Umbilical cord (tissue), 2 donors: ENCODE data around the gene TNKS1BP1. TPM values are rescaled to one million over a fixed set of nuclear protein-coding genes. Genes with fewer than 3 reads are reported as not detected.

Experiments used
- DNase-seq: peaks from one replicate; pipeline ENCODE4 v3.0.0-alpha.2; 2015; ENCODE audit warnings: low spot score
- total RNA-seq: library from RNA; depleted of rRNA; stranded (reverse); fragments of >200 nt; gene quantifications from one replicate; pipeline ENCODE4 v1.2.3, GENCODE V29; 2014; ENCODE audit warnings: low replicate concordance; ENCODE audit not compliant: insufficient read depth

TNKS1BP1 gene
- total RNA-seq, 1 donor from 2014 or later: 86.4 TPM

DNA sequence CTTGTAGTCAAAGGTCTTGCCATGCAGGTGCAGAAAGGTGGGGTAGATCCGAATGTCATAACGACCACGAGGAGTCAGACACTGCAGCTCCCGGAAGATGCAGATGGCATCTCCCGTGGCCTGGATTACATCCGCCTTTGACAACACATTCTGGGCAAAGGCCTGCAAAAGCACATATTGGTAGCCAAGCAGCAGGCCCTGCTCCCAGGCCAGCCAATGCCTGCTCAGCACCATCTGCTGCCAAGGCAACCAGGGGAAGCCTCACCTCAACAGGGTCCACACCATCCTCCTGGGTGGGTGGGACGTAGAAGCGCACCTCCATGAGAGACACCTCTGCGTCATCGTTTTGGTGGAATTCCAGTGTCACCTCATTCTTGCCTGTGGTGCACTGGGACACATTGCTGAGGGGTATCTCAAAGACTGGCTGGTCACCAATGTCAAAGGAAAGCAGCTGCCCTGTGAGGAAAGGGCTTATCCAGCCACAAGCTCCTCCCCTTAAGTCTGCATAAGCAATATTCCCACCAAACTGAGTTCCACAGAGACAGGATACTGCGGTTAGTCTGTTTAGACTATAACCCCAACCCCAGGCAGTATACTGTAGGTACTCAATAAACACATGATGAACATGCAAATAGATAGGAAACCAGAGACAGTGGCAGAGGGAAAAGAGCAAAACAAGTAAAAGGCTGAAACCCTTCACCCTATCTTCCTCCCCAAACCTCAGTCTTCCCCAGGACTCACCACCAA is 8.1 kb upstream of the TNKS1BP1 start:
- DNase-seq: no peak

DNA sequence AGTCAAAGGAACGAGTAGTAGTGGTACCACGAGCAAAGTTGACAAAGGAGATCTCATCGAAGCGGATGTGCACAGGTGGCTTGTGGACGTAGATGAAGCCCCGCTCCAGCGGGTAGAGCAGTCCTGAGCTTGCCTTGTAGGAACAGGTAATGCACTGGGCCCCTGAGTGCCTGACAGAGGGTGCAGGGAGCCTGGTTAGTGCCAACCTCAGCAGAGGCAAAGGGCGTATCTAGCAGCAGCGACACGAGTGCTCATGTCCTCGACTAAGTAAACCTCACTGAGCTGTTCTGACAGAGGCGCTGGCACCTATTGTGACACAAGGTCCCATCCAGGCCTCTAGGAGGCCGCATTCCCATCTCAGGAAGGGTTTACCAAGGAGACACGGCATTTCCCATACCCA is 7.0 kb upstream of the TNKS1BP1 start:
- DNase-seq: no peak

DNA sequence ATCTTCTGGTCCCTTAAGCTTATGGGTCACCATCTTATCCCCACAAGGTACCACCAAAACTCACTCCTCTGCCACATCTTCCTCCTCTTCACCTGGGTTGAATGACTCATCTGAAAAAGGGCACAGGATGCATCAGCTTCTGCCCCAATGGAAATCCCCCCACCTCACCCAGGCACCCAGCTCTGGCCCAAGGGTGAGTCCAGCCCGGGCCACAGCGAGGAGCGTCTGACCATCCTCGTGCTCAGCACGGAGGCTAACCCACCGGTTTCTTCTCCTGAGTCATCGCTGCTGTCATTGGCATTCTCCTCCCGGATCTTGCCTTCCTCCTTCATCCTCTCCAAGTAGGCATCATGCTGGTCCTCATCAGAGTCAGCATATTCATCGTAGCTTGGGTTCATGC is 5.3 kb upstream of the TNKS1BP1 start:
- no peak for DNase-seq

GRCh38 chr11:57327721-57328120 is 3.0 kb upstream of the TNKS1BP1 start:
- DNase-seq: no peak

GRCh38 chr11:57325735-57326048 is 940 bp upstream of the TNKS1BP1 start:
- no peak for DNase-seq

GRCh38 chr11:57324154-57324885 is 432 bp downstream of the TNKS1BP1 start:
- DNase-seq: peak; percentile 80

DNA sequence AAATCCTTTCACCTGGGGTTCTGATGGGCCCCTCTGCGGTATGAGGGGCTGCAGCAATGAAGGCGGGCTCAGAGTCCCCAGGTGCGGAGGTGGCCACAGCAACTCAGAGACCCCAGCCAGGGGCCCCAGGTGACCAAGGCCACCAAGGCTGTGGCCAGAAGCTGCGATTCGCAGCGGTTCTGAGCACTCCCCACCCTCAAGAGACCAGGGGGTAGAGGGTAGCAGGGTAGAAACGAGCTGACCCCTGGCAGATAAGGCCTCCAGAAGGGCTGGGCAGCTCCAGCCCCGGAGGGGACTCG is 948 bp downstream of the TNKS1BP1 start:
- no peak for DNase-seq

GRCh38 chr11:57323167-57323854 is 1.4 kb downstream of the TNKS1BP1 start:
- peak; percentile 47 for DNase-seq

DNA sequence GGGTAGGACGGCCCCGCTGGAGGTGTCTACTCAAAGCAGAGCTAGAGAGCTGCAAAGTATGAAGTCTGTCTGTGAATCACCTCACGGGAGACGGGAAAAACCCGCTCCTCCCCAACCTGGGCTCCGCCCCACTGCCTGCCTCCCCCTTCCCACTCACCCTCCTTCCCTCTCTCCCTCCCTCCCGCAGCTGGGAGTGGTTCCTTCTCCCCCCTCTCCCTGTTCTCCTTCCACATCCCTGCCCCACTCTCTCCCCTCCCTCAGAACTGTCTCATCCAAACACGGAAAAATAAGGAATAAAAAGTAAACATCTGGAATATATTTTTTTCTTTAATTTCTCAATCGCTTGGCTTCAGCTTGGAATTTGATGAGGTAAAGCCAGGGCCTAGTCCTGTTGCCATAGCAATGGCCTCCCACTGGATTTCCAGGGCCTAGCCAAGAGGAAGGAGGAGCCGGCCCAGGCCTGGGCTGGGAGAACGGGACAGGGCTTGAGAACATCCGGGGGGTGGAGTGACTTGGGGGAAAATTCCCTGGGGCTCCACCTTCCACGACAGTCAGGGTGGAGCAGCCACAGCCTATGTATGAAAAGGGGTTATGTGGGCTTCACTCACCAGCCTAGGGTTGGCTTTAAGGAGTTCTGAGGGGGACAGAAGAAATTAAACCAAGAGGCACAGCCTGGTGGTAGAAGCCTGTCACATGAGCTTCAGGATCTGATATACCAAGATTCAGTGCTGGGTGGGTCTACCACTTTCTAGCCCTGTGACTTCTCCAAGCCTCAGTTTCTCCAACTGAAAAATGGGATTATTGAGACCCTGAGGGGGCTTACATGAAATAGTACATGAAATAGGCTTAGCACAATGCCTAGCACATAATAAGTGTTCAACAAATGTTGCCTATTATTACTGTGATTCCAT is 2.2 kb downstream of the TNKS1BP1 start:
- DNase-seq: peak; percentile 99

GRCh38 chr11:57321388-57322255 is 3.1 kb downstream of the TNKS1BP1 start:
- no peak for DNase-seq

DNA sequence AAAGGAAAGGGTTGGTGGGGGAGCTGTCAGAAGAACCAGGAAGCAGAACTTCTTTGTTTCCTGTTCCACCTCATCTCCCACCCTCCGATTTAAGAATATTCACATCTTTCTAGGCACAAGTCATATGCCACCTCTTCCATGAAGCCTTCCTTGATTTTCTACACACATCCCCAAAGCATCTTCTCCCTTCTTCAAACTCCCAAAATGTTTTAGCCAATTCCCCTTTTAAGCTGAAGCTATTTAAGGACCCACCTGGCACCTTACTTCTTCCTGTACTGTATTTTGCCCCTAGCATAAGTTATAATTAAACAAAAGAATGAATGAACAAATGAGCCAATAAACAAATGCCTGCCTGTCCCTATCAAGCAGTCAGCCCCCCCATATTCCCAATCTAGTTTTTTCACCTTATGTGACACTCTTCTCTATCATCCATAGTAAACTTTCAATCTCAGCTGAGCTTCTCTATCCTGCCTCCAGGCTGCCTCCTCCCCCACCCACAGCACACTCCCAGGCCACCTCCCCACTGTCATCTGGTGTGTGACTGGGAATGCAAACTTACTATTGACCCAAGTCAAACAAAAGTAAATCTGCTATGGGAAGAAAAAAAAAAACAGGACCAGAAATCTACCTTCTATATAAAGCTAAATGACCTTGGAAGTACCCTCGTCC is 3.9 kb downstream of the TNKS1BP1 start:
- DNase-seq: no peak

DNA sequence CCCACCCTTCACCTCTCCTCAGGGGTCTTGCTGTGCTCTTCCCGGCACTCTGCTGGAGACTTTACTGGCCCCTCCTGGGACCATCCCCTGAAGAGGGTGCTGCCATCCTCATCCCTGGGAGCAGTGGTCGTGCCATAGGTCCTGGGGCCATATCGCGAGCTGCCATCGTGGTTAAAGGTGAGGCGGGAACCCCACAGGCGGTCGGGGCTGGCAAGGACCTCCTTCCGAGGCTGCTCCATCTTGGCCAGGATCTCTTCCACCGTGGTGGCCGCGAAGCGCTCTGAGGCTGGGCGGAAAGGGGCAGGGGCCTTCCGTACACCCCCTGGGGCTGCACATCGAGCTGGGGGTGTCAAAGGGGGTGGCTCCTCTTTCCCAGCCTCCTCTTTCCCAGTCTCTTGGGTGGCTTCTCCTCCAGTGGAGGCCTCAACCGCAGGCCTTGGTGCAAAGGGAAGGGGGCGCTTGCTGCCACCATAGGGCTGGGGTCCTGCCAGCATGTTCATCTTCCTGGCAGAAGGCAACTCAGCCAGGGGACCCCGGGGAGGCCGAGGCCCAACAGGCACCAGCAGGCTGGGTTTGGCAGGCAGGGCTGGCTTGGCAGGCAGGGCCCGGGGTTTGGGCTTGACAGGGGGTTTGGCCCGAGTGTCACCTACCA is 4.6 kb downstream of the TNKS1BP1 start:
- DNase-seq: no peak

GRCh38 chr11:57318178-57318577 is 6.6 kb downstream of the TNKS1BP1 start:
- peak; percentile 73 for DNase-seq

DNA sequence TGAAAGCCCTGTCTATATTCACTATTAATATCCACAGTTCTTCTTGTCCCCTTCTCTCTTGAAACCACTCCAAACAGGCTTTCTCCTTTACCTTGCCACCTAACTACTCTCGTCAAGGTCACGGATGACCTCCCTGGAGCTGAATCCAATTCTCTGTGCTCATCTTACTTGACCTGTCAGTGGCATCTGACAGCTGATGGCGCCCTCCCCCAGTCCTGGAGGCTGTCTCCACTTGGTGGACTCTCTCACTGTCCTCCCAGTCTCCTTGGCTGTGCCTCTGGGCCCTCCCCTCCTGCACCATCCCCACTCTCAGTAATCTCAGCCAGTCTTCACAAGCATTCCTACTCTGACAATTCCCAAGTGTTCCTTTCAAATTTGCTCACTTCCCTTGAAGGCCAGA is 8.7 kb downstream of the TNKS1BP1 start:
- DNase-seq: no peak

DNA sequence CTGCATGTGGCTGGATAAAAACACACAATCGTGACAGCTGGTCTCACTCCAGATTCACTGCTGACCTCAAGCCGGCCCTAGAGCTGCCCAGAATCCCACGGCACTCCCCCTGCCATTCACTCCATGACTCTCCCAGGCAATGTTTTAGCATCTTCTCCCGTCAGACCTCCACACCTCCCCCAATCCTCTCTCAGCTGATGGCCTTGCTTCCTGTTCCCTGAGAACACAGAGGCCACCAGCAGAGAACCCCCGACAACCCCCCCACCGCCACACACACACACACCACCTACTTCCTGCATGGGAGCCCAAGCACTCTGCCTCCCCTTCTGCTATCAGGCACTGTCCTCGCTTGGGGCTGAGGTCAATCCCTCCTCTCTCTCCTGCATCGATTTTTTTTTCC is 9.3 kb downstream of the TNKS1BP1 start:
- no peak for DNase-seq

- no peak for DNase-seq
These were observed 10.4 kb downstream of the TNKS1BP1 start for GRCh38 chr11:57314221-57314973.

DNA sequence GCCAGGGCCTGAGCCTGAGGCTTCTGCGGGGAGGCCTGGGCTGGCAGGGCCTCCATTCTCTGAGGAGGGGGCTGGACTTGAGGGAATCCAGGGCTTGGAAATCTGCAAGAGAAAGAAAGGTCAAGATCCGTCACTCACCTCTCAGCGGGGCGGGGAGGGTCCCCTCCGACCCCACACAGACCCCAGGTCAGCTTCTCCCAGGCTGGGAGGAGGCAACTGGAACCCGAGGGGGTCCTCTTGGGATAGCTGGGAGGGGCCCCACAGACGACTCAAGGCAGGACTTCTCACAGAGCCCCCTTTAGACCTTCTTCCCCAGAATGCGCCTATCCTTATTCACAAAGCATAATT is 11.0 kb downstream of the TNKS1BP1 start:
- DNase-seq: no peak

- DNase-seq: no peak
These were observed 11.5 kb downstream of the TNKS1BP1 start for GRCh38 chr11:57313071-57313787.
